GM18519 (cell line): ENCODE results near the gene ABCC4.

Experiments
- ATAC-seq: cut with Tn5 transposase; IDR thresholded peaks from one replicate; pipeline ENCODE4 v1.9.1; 2021; ENCODE audit warnings: mild to moderate bottlenecking, moderate library complexity; ENCODE audit not compliant: unreplicated experiment, low FRiP score

The ABCC4 gene

GRCh38 chr13:95128045-95128643, 173.1 kb downstream of the ABCC4 start:
- no peak for ATAC-seq

GRCh38 chr13:95124959-95125358, 176.3 kb downstream of the ABCC4 start:
- no peak for ATAC-seq

GRCh38 chr13:95123726-95124125, 177.5 kb downstream of the ABCC4 start:
- no peak for ATAC-seq

GRCh38 chr13:95122063-95122462, 179.2 kb downstream of the ABCC4 start:
- ATAC-seq = no peak

- no peak for ATAC-seq
Measured at GRCh38 chr13:95121516-95121915, 179.7 kb downstream of the ABCC4 start.

GRCh38 chr13:95120650-95121049, 180.6 kb downstream of the ABCC4 start:
- ATAC-seq = no peak

- ATAC-seq = no peak
Measured at GRCh38 chr13:95118541-95119324, 182.5 kb downstream of the ABCC4 start.

GRCh38 chr13:95117092-95117491, 184.2 kb downstream of the ABCC4 start:
- ATAC-seq = no peak

- ATAC-seq = no peak
Measured at GRCh38 chr13:95115525-95115924, 185.7 kb downstream of the ABCC4 start.

GRCh38 chr13:95113601-95114000, 187.7 kb downstream of the ABCC4 start:
- no peak for ATAC-seq

GRCh38 chr13:95112883-95113282, 188.4 kb downstream of the ABCC4 start:
- ATAC-seq = no peak

- no peak for ATAC-seq
Measured at GRCh38 chr13:95111608-95112007, 189.6 kb downstream of the ABCC4 start.

GRCh38 chr13:95106562-95106961, 194.7 kb downstream of the ABCC4 start:
- no peak for ATAC-seq

GRCh38 chr13:95100525-95101433, 200.5 kb downstream of the ABCC4 start:
- ATAC-seq = no peak

GRCh38 chr13:95099541-95099940, 201.7 kb downstream of the ABCC4 start:
- ATAC-seq = no peak

GRCh38 chr13:95098916-95099315, 202.3 kb downstream of the ABCC4 start:
- ATAC-seq = no peak

GRCh38 chr13:95091755-95092154, 209.5 kb downstream of the ABCC4 start:
- ATAC-seq = no peak

GRCh38 chr13:95087746-95088305, 213.4 kb downstream of the ABCC4 start:
- no peak for ATAC-seq

- ATAC-seq = no peak
Measured at GRCh38 chr13:95086761-95087160, 214.5 kb downstream of the ABCC4 start.

GRCh38 chr13:95083758-95084157, 217.5 kb downstream of the ABCC4 start:
- no peak for ATAC-seq

- ATAC-seq = no peak
Measured at GRCh38 chr13:95083066-95083465, 218.2 kb downstream of the ABCC4 start.
